ENCODE measurements around the gene CEP41. TPM values are rescaled to one million over a fixed set of nuclear protein-coding genes. Genes with fewer than 3 reads are reported as not detected.

CEP41 gene
- total and polyA plus RNA-seq, 7 donors = 2.4 to 4.6 (median 3.4) TPM

- DNase-seq = no peak
- H3K4me3 ChIP-seq = no peak overlapping the region
- no peaks in the 10 kb centered on the region for H3K4me1 ChIP-seq
- H3K9me3 ChIP-seq = no peaks in the 10 kb centered on the region
- H3K27ac ChIP-seq = no peak overlapping the region
- WGBS, 3 donors = 52 to 60% (median 54%) methylated on average over 4 of the region's 4 CpGs
- TF ChIP-seq, protein P1, sequence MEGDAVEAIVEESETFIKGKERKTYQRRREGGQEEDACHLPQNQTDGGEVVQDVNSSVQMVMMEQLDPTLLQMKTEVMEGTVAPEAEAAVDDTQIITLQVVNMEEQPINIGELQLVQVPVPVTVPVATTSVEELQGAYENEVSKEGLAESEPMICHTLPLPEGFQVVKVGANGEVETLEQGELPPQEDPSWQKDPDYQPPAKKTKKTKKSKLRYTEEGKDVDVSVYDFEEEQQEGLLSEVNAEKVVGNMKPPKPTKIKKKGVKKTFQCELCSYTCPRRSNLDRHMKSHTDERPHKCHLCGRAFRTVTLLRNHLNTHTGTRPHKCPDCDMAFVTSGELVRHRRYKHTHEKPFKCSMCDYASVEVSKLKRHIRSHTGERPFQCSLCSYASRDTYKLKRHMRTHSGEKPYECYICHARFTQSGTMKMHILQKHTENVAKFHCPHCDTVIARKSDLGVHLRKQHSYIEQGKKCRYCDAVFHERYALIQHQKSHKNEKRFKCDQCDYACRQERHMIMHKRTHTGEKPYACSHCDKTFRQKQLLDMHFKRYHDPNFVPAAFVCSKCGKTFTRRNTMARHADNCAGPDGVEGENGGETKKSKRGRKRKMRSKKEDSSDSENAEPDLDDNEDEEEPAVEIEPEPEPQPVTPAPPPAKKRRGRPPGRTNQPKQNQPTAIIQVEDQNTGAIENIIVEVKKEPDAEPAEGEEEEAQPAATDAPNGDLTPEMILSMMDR (IDR thresholded peaks at IDR 0.05) = no peak
- H3K36me3 ChIP-seq (ENCODE audit: insufficient read depth in 1 of 2, low read depth in 1 of 2) = no peaks in the 10 kb centered on the region
- intact Hi-C loops (cut with DNase I) = no loop called here
- H3K27me3 ChIP-seq (ENCODE audit: insufficient read depth in 3 of 3, low read length in 2 of 3) = no peaks in the 10 kb centered on the region
- no peak for ATAC-seq
These were observed 14.3 kb downstream of the CEP41 start for GRCh38 chr7:130426564-130426963.

DNA sequence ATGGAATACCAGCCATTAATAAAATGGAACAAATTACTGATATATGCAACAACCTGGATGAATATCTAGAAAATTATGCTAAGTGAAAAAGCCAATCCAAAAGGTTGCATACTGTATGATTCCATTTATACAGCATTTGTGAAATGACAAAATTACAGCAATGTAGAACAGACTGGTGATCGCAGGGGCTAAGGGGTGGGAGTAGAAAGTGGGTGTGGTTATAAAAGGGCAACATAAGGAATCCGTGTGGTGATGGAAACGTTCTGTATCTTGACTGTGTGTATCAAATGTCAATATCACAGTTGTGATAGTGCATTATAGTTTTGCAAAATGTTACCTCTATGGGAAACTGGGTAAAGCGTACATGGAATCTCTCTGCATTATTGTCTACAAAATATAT is 15.0 kb downstream of the CEP41 start:
- no peak overlapping the region for H3K4me3 ChIP-seq
- H3K27ac ChIP-seq = no peak overlapping the region
- ATAC-seq = no peak
- H3K4me1 ChIP-seq = no peaks in the 10 kb centered on the region
- H3K36me3 ChIP-seq (ENCODE audit: insufficient read depth in 1 of 2, low read depth in 1 of 2) = no peaks in the 10 kb centered on the region
- no peak for DNase-seq
- no peaks in the 10 kb centered on the region for H3K27me3 ChIP-seq (ENCODE audit: insufficient read depth in 3 of 3, low read length in 2 of 3)
- intact Hi-C loops (cut with DNase I) = no loop called here
- H3K9me3 ChIP-seq = no peaks in the 10 kb centered on the region
- 75 to 77% (median 76%) methylated on average over 4 of the region's 4 CpGs for WGBS, 3 donors
- TF ChIP-seq, protein P1 (IDR thresholded peaks at IDR 0.05) = no peak

GRCh38 chr7:130423501-130424037 is 17.2 kb downstream of the CEP41 start:
- intact Hi-C loops (cut with DNase I) = no loop called here
- TF ChIP-seq, protein P1 (IDR thresholded peaks at IDR 0.05) = no peak
- no peaks in the 10 kb centered on the region for H3K4me1 ChIP-seq
- H3K9me3 ChIP-seq = no peaks in the 10 kb centered on the region
- H3K27me3 ChIP-seq (ENCODE audit: insufficient read depth in 3 of 3, low read length in 2 of 3) = no peaks in the 10 kb centered on the region
- no peaks in the 10 kb centered on the region for H3K36me3 ChIP-seq (ENCODE audit: insufficient read depth in 1 of 2, low read depth in 1 of 2)
- H3K27ac ChIP-seq = no peak overlapping the region
- DNase-seq = no peak
- 96 to 100% (median 97%) methylated on average over 3 of the region's 3 CpGs for WGBS, 3 donors
- no peak overlapping the region for H3K4me3 ChIP-seq
- no peak for ATAC-seq

GRCh38 chr7:130421684-130422083 is 19.1 kb downstream of the CEP41 start:
- H3K9me3 ChIP-seq = no peaks in the 10 kb centered on the region
- no peak overlapping the region for H3K27ac ChIP-seq
- WGBS, 3 donors = 39 to 67% (median 40%) methylated on average over 2 of the region's 2 CpGs
- no peaks in the 10 kb centered on the region for H3K36me3 ChIP-seq (ENCODE audit: insufficient read depth in 1 of 2, low read depth in 1 of 2)
- no peak overlapping the region for H3K4me3 ChIP-seq
- no peaks in the 10 kb centered on the region for H3K4me1 ChIP-seq
- ATAC-seq (no peak), DNase-seq (no peak)
- H3K27me3 ChIP-seq (ENCODE audit: insufficient read depth in 3 of 3, low read length in 2 of 3) = no peaks in the 10 kb centered on the region
- TF ChIP-seq, protein P1 (IDR thresholded peaks at IDR 0.05) = no peak
- intact Hi-C loops (cut with DNase I) = no loop called here

- TF ChIP-seq, protein P1 (IDR thresholded peaks at IDR 0.05) = no peak
- DNase-seq (no peak), ATAC-seq (no peak)
- intact Hi-C loops (cut with DNase I) = no loop called here
- H3K27me3 ChIP-seq (ENCODE audit: insufficient read depth in 3 of 3, low read length in 2 of 3) = no peaks in the 10 kb centered on the region
- no peak overlapping the region for H3K27ac ChIP-seq
- no peak overlapping the region for H3K4me3 ChIP-seq
- 76 to 83% (median 79%) methylated on average over 4 of the region's 4 CpGs for WGBS, 3 donors
- no peaks in the 10 kb centered on the region for H3K36me3 ChIP-seq (ENCODE audit: insufficient read depth in 1 of 2, low read depth in 1 of 2)
- no peaks in the 10 kb centered on the region for H3K9me3 ChIP-seq
- H3K4me1 ChIP-seq = no peaks in the 10 kb centered on the region
These were observed 19.8 kb downstream of the CEP41 start for GRCh38 chr7:130420943-130421578.

Measured in psoas muscle (tissue), 8 donors.